A673 (cell line): Measurements from ENCODE around the gene UBE3C. TPM values are rescaled to one million over a fixed set of nuclear protein-coding genes. Genes with fewer than 3 reads are reported as not detected.

Experiments
- BruUV-seq: library from RNA; stranded (reverse); fragments of 400-500 nt; replicated peaks from 2 replicates; lab custom pipeline; 2021; lab: Mats Ljungman, UMichigan
- CTCF ChIA-PET: fragments of 300-600 bp; sonication (Branson Sonifier 250); formaldehyde crosslinking; loops from one replicate; lab custom pipeline; 2022; ENCODE audit warnings: antibody characterized with exemption; lab: Charles Lee
- POLR2A ChIA-PET: fragments of 300-600 bp; sonication (Branson Sonifier 250); formaldehyde crosslinking; loops from one replicate; lab custom pipeline; 2022; ENCODE audit warnings: antibody characterized with exemption; ENCODE audit not compliant: low non-redundant PET; lab: Charles Lee
- DNase-seq: peaks from one replicate; pipeline ENCODE4 v3.0.0-alpha.2; 2015; ENCODE audit warnings: low spot score
- H3K27ac ChIP-seq: fragments of 200-600 bp; sonication (generic); 2 replicates; pipeline ENCODE4 v1.5.1; 2016; ENCODE audit warnings: mixed run types, low read depth, mild to moderate bottlenecking, mixed read lengths, antibody characterized with exemption, low read length; ENCODE audit not compliant: poor library complexity, severe bottlenecking
- H3K27me3 ChIP-seq: fragments of 200-600 bp; sonication (generic); replicated peaks from 2 replicates; pipeline ENCODE4 v1.6.1; 2017; ENCODE audit warnings: mixed run types, low read depth, mild to moderate bottlenecking, mixed read lengths, antibody characterized with exemption, low read length; ENCODE audit not compliant: insufficient read depth, poor library complexity
- H3K36me3 ChIP-seq: fragments of 200-600 bp; sonication (generic); 2 replicates; pipeline ENCODE4 v1.6.1; 2016; ENCODE audit warnings: mixed run types, mild to moderate bottlenecking, mixed read lengths, antibody characterized with exemption, low read length; ENCODE audit not compliant: insufficient read depth, poor library complexity, severe bottlenecking
- H3K4me1 ChIP-seq: fragments of 200-600 bp; sonication (generic); 2 replicates; pipeline ENCODE4 v1.6.1; 2017; ENCODE audit warnings: mixed run types, mild to moderate bottlenecking, mixed read lengths, antibody characterized with exemption, low read length; ENCODE audit not compliant: insufficient read depth, poor library complexity, severe bottlenecking
- H3K4me3 ChIP-seq: fragments of 200-600 bp; sonication (generic); 2 replicates; pipeline ENCODE4 v1.5.1; 2016; ENCODE audit warnings: low read depth, mixed run types, mild to moderate bottlenecking, mixed read lengths, low read length; ENCODE audit not compliant: poor library complexity, severe bottlenecking
- H3K9me3 ChIP-seq: fragments of 200-600 bp; sonication (generic); 2 replicates; pipeline ENCODE4 v1.6.1; 2016; ENCODE audit warnings: mixed run types, low read depth, mild to moderate bottlenecking, mixed read lengths, antibody characterized with exemption, low read length; ENCODE audit not compliant: poor library complexity, severe bottlenecking
- CTCF ChIP-seq: fragments of 300-800, 200-600 bp; sonication (generic); conservative IDR thresholded peaks from 2 replicates; pipeline ENCODE4 v1.5.1; 2017; ENCODE audit warnings: low read depth, mild to moderate bottlenecking, antibody characterized with exemption, low read length, moderate library complexity, mixed read lengths
- EZH2 ChIP-seq: fragments of 200-600 bp; sonication (generic); IDR thresholded peaks from 2 replicates; pipeline ENCODE4 v1.6.1; 2017; ENCODE audit warnings: borderline replicate concordance, low read depth, mild to moderate bottlenecking, mixed read lengths, antibody characterized with exemption, low read length; ENCODE audit not compliant: poor library complexity, severe bottlenecking
- intact Hi-C: fragments of 100-400 bp; cut with micrococcal nuclease; formaldehyde crosslinking; loops from one replicate; pipeline ENCODE4 v1.10.0; 2022; ENCODE audit not compliant: unreplicated experiment
- total RNA-seq: library from RNA; stranded (reverse); gene quantifications from 2 replicates; pipeline ENCODE4 v1.2.3, GENCODE V29; 2021

Gene UBE3C
- total RNA-seq, 1 experiment from 2014 or later: 77.9 TPM

- TF ChIP-seq EZH2: no peak
- TF ChIP-seq CTCF: no peak
- CTCF ChIA-PET: no interaction called here
- Histone ChIP-seq H3K27me3 (no peaks in the 10 kb centered on the region), H3K36me3 (no peaks in the 10 kb centered on the region), H3K27ac (no peak overlapping the region), H3K9me3 (no peaks in the 10 kb centered on the region), H3K4me1 (no peaks in the 10 kb centered on the region), H3K4me3 (no peak overlapping the region)
- POLR2A ChIA-PET: no interaction called here
- intact Hi-C loops: no loop called here
- no peak for DNase-seq
- BruUV-seq: no TSS peak
These were observed 17.5 kb upstream of the UBE3C start for GRCh38 chr7:157121184-157121715.

- H3K27ac ChIP-seq: no peak overlapping the region
- H3K27me3 ChIP-seq: no peaks in the 10 kb centered on the region
- no peaks in the 10 kb centered on the region for H3K9me3 ChIP-seq
- no peak for DNase-seq
- no peak for TF ChIP-seq EZH2
- TF ChIP-seq CTCF: no peak
- POLR2A ChIA-PET: no interaction called here
- no peaks in the 10 kb centered on the region for H3K4me1 ChIP-seq
- CTCF ChIA-PET: no interaction called here
- H3K36me3 ChIP-seq: no peaks in the 10 kb centered on the region
- H3K4me3 ChIP-seq: no peak overlapping the region
- intact Hi-C loops: no loop called here
- no TSS peak for BruUV-seq
These were observed 15.8 kb upstream of the UBE3C start for GRCh38 chr7:157122800-157123495.

- no peaks in the 10 kb centered on the region for H3K9me3 ChIP-seq
- H3K27ac ChIP-seq: no peak overlapping the region
- ChIA-PET POLR2A (no interaction called here), CTCF (no interaction called here)
- TF ChIP-seq EZH2: no peak
- TF ChIP-seq CTCF: no peak
- H3K36me3 ChIP-seq: no peaks in the 10 kb centered on the region
- no peaks in the 10 kb centered on the region for H3K27me3 ChIP-seq
- no peaks in the 10 kb centered on the region for H3K4me1 ChIP-seq
- intact Hi-C loops: no loop called here
- no peak overlapping the region for H3K4me3 ChIP-seq
- BruUV-seq: no TSS peak
- no peak for DNase-seq
These were observed 14.0 kb upstream of the UBE3C start for GRCh38 chr7:157124690-157125089.
